ENCODE data around the gene SYNPO.
A peak's percentile ranks its signal among the peaks of the same experiment; 100 is the strongest.

SYNPO gene

GRCh38 chr5:150662731-150663516 lies 22.5 kb downstream of the SYNPO start:
- Mint-ChIP-seq H3K4me1 (peaks cover under 1% of the 10 kb centered on the region), H3K27ac (ENCODE audit: low read depth) (no peak overlapping the region), H3K27me3 (peaks cover 30% of the 10 kb centered on the region), H3K36me3 (ENCODE audit: insufficient read depth) (no peaks in the 10 kb centered on the region), H3K9me3 (no peaks in the 10 kb centered on the region), H3K4me3 (no peak overlapping the region)
- DNase-seq (ENCODE audit: low spot score in 2 of 2) (no peak), ATAC-seq (replicated peaks; ENCODE audit: extremely low read depth, poor library complexity, severe bottlenecking) (no peak)

- Mint-ChIP-seq H3K27me3 (peaks cover 30% of the 10 kb centered on the region), H3K4me1 (no peaks in the 10 kb centered on the region), H3K9me3 (no peaks in the 10 kb centered on the region), H3K4me3 (no peak overlapping the region), H3K27ac (ENCODE audit: low read depth) (no peak overlapping the region), H3K36me3 (ENCODE audit: insufficient read depth) (no peaks in the 10 kb centered on the region)
- ATAC-seq (replicated peaks; ENCODE audit: extremely low read depth, poor library complexity, severe bottlenecking) (no peak), DNase-seq (ENCODE audit: low spot score in 2 of 2) (no peak)
Observed at GRCh38 chr5:150663936-150664335, 23.5 kb downstream of the SYNPO start.

GRCh38 chr5:150665044-150665443 lies 24.6 kb downstream of the SYNPO start:
- DNase-seq (ENCODE audit: low spot score in 2 of 2) (no peak), ATAC-seq (replicated peaks; ENCODE audit: extremely low read depth, poor library complexity, severe bottlenecking) (no peak)
- Mint-ChIP-seq H3K27me3 (peaks cover 36% of the 10 kb centered on the region), H3K27ac (ENCODE audit: low read depth) (no peak overlapping the region), H3K9me3 (no peaks in the 10 kb centered on the region), H3K36me3 (ENCODE audit: insufficient read depth) (no peaks in the 10 kb centered on the region), H3K4me3 (no peak overlapping the region), H3K4me1 (no peaks in the 10 kb centered on the region)

- peaks cover 20% of the 10 kb centered on the region for H3K27me3 Mint-ChIP-seq
- no peaks in the 10 kb centered on the region for H3K36me3 Mint-ChIP-seq (ENCODE audit: insufficient read depth)
- H3K27ac Mint-ChIP-seq (ENCODE audit: low read depth) = no peak overlapping the region
- DNase-seq (ENCODE audit: low spot score in 2 of 2) = no peak
- no peaks in the 10 kb centered on the region for H3K9me3 Mint-ChIP-seq
- peak overlapping the region; percentile 39 for H3K4me3 Mint-ChIP-seq
- no peak for ATAC-seq (replicated peaks; ENCODE audit: extremely low read depth, poor library complexity, severe bottlenecking)
- H3K4me1 Mint-ChIP-seq = peaks cover 9% of the 10 kb centered on the region
Observed at GRCh38 chr5:150670275-150670947, 30.0 kb downstream of the SYNPO start.

- H3K4me3 Mint-ChIP-seq = peak overlapping the region; percentile 39
- peaks cover 20% of the 10 kb centered on the region for H3K27me3 Mint-ChIP-seq
Observed at GRCh38 chr5:150670948-150671310, 30.5 kb downstream of the SYNPO start.

GRCh38 chr5:150671509-150672236 lies 31.2 kb downstream of the SYNPO start:
- Mint-ChIP-seq H3K4me1 (peaks cover 9% of the 10 kb centered on the region), H3K4me3 (peak overlapping the region; percentile 60), H3K27me3 (peaks cover 20% of the 10 kb centered on the region), H3K36me3 (ENCODE audit: insufficient read depth) (no peaks in the 10 kb centered on the region), H3K27ac (ENCODE audit: low read depth) (no peak overlapping the region), H3K9me3 (no peaks in the 10 kb centered on the region)
- DNase-seq (ENCODE audit: low spot score in 2 of 2) = no peak
- ATAC-seq (replicated peaks; ENCODE audit: extremely low read depth, poor library complexity, severe bottlenecking) = no peak

More at GRCh38 chr5:150670948-150671310, 30.5 kb downstream of the SYNPO start:
- ATAC-seq (replicated peaks; ENCODE audit: extremely low read depth, poor library complexity, severe bottlenecking) = no peak
- Mint-ChIP-seq H3K36me3 (ENCODE audit: insufficient read depth) (no peaks in the 10 kb centered on the region), H3K9me3 (no peaks in the 10 kb centered on the region), H3K27ac (ENCODE audit: low read depth) (no peak overlapping the region), H3K4me1 (peaks cover 9% of the 10 kb centered on the region)
- no peak for DNase-seq (ENCODE audit: low spot score in 2 of 2)

GRCh38 chr5:150672237-150672883 lies 31.9 kb downstream of the SYNPO start:
- Mint-ChIP-seq H3K36me3 (ENCODE audit: insufficient read depth) (no peaks in the 10 kb centered on the region), H3K4me3 (peak overlapping the region; percentile 60), H3K27ac (ENCODE audit: low read depth) (no peak overlapping the region)

GRCh38 chr5:150672884-150673275 lies 32.4 kb downstream of the SYNPO start:
- Mint-ChIP-seq H3K4me1 (peaks cover 9% of the 10 kb centered on the region), H3K9me3 (no peaks in the 10 kb centered on the region), H3K36me3 (ENCODE audit: insufficient read depth) (no peaks in the 10 kb centered on the region), H3K27ac (ENCODE audit: low read depth) (no peak overlapping the region), H3K4me3 (peak overlapping the region; percentile 60), H3K27me3 (peaks cover 20% of the 10 kb centered on the region)
- ATAC-seq (replicated peaks; ENCODE audit: extremely low read depth, poor library complexity, severe bottlenecking) (no peak), DNase-seq (ENCODE audit: low spot score in 2 of 2) (no peak)

More at GRCh38 chr5:150672237-150672883, 31.9 kb downstream of the SYNPO start:
- ATAC-seq (replicated peaks; ENCODE audit: extremely low read depth, poor library complexity, severe bottlenecking) (no peak), DNase-seq (ENCODE audit: low spot score in 2 of 2) (no peak)
- Mint-ChIP-seq H3K27me3 (peaks cover 20% of the 10 kb centered on the region), H3K9me3 (no peaks in the 10 kb centered on the region), H3K4me1 (peaks cover 9% of the 10 kb centered on the region)

GRCh38 chr5:150674341-150674821 lies 33.9 kb downstream of the SYNPO start:
- H3K4me1 Mint-ChIP-seq = peaks cover 9% of the 10 kb centered on the region
- H3K36me3 Mint-ChIP-seq (ENCODE audit: insufficient read depth) = no peaks in the 10 kb centered on the region
- no peak overlapping the region for H3K4me3 Mint-ChIP-seq
- H3K27ac Mint-ChIP-seq (ENCODE audit: low read depth) = no peak overlapping the region
- H3K27me3 Mint-ChIP-seq = peaks cover 20% of the 10 kb centered on the region
- ATAC-seq (replicated peaks; ENCODE audit: extremely low read depth, poor library complexity, severe bottlenecking) (no peak), DNase-seq (ENCODE audit: low spot score in 2 of 2) (no peak)
- no peaks in the 10 kb centered on the region for H3K9me3 Mint-ChIP-seq

- H3K36me3 Mint-ChIP-seq (ENCODE audit: insufficient read depth) = peaks cover 2% of the 10 kb centered on the region
- ATAC-seq (replicated peaks; ENCODE audit: extremely low read depth, poor library complexity, severe bottlenecking) (no peak), DNase-seq (ENCODE audit: low spot score in 2 of 2) (no peak)
- H3K27ac Mint-ChIP-seq (ENCODE audit: low read depth) = no peak overlapping the region
- peaks cover 9% of the 10 kb centered on the region for H3K4me1 Mint-ChIP-seq
- H3K27me3 Mint-ChIP-seq = peaks cover 14% of the 10 kb centered on the region
- no peaks in the 10 kb centered on the region for H3K9me3 Mint-ChIP-seq
- H3K4me3 Mint-ChIP-seq = no peak overlapping the region
Observed at GRCh38 chr5:150675069-150675468, 34.6 kb downstream of the SYNPO start.

- Mint-ChIP-seq H3K36me3 (ENCODE audit: insufficient read depth) (peaks cover 2% of the 10 kb centered on the region), H3K27me3 (no peaks in the 10 kb centered on the region), H3K9me3 (no peaks in the 10 kb centered on the region), H3K4me1 (peaks cover 9% of the 10 kb centered on the region), H3K4me3 (no peak overlapping the region), H3K27ac (ENCODE audit: low read depth) (no peak overlapping the region)
- no peak for ATAC-seq (replicated peaks; ENCODE audit: extremely low read depth, poor library complexity, severe bottlenecking)
- no peak for DNase-seq (ENCODE audit: low spot score in 2 of 2)
Observed at GRCh38 chr5:150676578-150676977, 36.1 kb downstream of the SYNPO start.

- ATAC-seq (replicated peaks; ENCODE audit: extremely low read depth, poor library complexity, severe bottlenecking) = no peak
- H3K27ac Mint-ChIP-seq (ENCODE audit: low read depth) = no peak overlapping the region
- peaks cover 42% of the 10 kb centered on the region for H3K36me3 Mint-ChIP-seq (ENCODE audit: insufficient read depth)
- H3K9me3 Mint-ChIP-seq = no peaks in the 10 kb centered on the region
- no peaks in the 10 kb centered on the region for H3K27me3 Mint-ChIP-seq
- DNase-seq (ENCODE audit: low spot score in 2 of 2) = no peak
- no peaks in the 10 kb centered on the region for H3K4me1 Mint-ChIP-seq
- no peak overlapping the region for H3K4me3 Mint-ChIP-seq
Observed at GRCh38 chr5:150689120-150689519, 48.7 kb downstream of the SYNPO start.
